Measurements from ENCODE around the gene RCAN2. TPM values are rescaled to one million over a fixed set of nuclear protein-coding genes. Genes with fewer than 3 reads are reported as not detected.

The RCAN2 gene
- total RNA-seq, 1 experiment from 2014 or later = 0.05 TPM

- POLR2A ChIA-PET = no interaction called here
- ATAC-seq = no peak
- no peak for DNase-seq (ENCODE audit: low read depth, low spot score)
- intact Hi-C loops (cut with micrococcal nuclease; ENCODE audit: unreplicated experiment) (no loop called here), in situ Hi-C loops (cut with HindIII; ENCODE audit: low pct_unique_long_range_greater_than_20kb, low sequenced_read_pairs) (no loop called here)
- H3K27me3 ChIP-seq (ENCODE audit: control insufficient read depth, insufficient read depth, low read length) = no peaks in the 10 kb centered on the region
- H3K4me3 ChIP-seq (ENCODE audit: low read depth in 2 of 2, low read length in 2 of 2) = no peak overlapping the region
- no peaks in the 10 kb centered on the region for H3K36me3 ChIP-seq (ENCODE audit: control insufficient read depth, insufficient read depth, low read length)
- H3K27ac ChIP-seq (ENCODE audit: low read length) = no peak overlapping the region
- BruUV-seq (replicated peaks) = no TSS peak
- CTCF ChIA-PET = no interaction called here
- no peaks in the 10 kb centered on the region for H3K4me1 ChIP-seq (ENCODE audit: control insufficient read depth, insufficient read depth, low read length)
- TF ChIP-seq REST (IDR thresholded peaks at IDR 0.05; ENCODE audit: insufficient read depth in 1 of 2, low read depth in 2 of 2, low read length in 1 of 2) (no peak), POLR2AphosphoS5 (IDR thresholded peaks at IDR 0.05; ENCODE audit: low read depth, low read length) (no peak), TCF7L2 (IDR thresholded peaks at IDR 0.05; ENCODE audit: low read depth, low read length) (no peak), CTCF (IDR thresholded peaks at IDR 0.05) (no peak), SIN3A (IDR thresholded peaks at IDR 0.05; ENCODE audit: borderline replicate concordance, insufficient read depth, low read depth, low read length) (no peak)
- H3K9me3 ChIP-seq (ENCODE audit: control insufficient read depth, insufficient read depth, low read depth, low read length) = no peaks in the 10 kb centered on the region
Measured at GRCh38 chr6:46352541-46353268, 138.5 kb downstream of the RCAN2 start.

GRCh38 chr6:46350714-46351113, 140.5 kb downstream of the RCAN2 start:
- ChIA-PET CTCF (no interaction called here), POLR2A (no interaction called here)
- Histone ChIP-seq H3K9me3 (ENCODE audit: control insufficient read depth, insufficient read depth, low read depth, low read length) (no peaks in the 10 kb centered on the region), H3K27ac (ENCODE audit: low read length) (no peak overlapping the region), H3K27me3 (ENCODE audit: control insufficient read depth, insufficient read depth, low read length) (no peaks in the 10 kb centered on the region), H3K4me1 (ENCODE audit: control insufficient read depth, insufficient read depth, low read length) (no peaks in the 10 kb centered on the region), H3K36me3 (ENCODE audit: control insufficient read depth, insufficient read depth, low read length) (no peaks in the 10 kb centered on the region), H3K4me3 (ENCODE audit: low read depth in 2 of 2, low read length in 2 of 2) (no peak overlapping the region)
- intact Hi-C loops (cut with micrococcal nuclease; ENCODE audit: unreplicated experiment) (no loop called here), in situ Hi-C loops (cut with HindIII; ENCODE audit: low pct_unique_long_range_greater_than_20kb, low sequenced_read_pairs) (no loop called here)
- no peak for ATAC-seq
- BruUV-seq (replicated peaks) = no TSS peak
- TF ChIP-seq CTCF (IDR thresholded peaks at IDR 0.05) (no peak), REST (IDR thresholded peaks at IDR 0.05; ENCODE audit: insufficient read depth in 1 of 2, low read depth in 2 of 2, low read length in 1 of 2) (no peak), TCF7L2 (IDR thresholded peaks at IDR 0.05; ENCODE audit: low read depth, low read length) (no peak), SIN3A (IDR thresholded peaks at IDR 0.05; ENCODE audit: borderline replicate concordance, insufficient read depth, low read depth, low read length) (no peak), POLR2AphosphoS5 (IDR thresholded peaks at IDR 0.05; ENCODE audit: low read depth, low read length) (no peak)
- DNase-seq (ENCODE audit: low read depth, low spot score) = no peak
